Tibial nerve (tissue), 4 donors: ENCODE data around the gene EMILIN2.

Source experiments
- CTCF ChIP-seq, 5 experiments: fragments of 200-600 bp in 3 of 5; fragments of 450-650 bp in 2 of 5; sonication (generic) in 3 of 5; IDR thresholded peaks; one replicate each; pipeline ENCODE4 v1.5.1; 2016 to 2019; ENCODE audit warnings: antibody characterized with exemption in 5 of 5, mild to moderate bottlenecking in 3 of 5, moderate library complexity in 2 of 5
- EP300 ChIP-seq, 2 donors: sonication (generic); formaldehyde crosslinking; IDR thresholded peaks; one replicate each; pipeline ENCODE4 v1.6.1; 2017; ENCODE audit warnings: antibody characterized with exemption in 2 of 2, mild to moderate bottlenecking in 1 of 2

DNA sequence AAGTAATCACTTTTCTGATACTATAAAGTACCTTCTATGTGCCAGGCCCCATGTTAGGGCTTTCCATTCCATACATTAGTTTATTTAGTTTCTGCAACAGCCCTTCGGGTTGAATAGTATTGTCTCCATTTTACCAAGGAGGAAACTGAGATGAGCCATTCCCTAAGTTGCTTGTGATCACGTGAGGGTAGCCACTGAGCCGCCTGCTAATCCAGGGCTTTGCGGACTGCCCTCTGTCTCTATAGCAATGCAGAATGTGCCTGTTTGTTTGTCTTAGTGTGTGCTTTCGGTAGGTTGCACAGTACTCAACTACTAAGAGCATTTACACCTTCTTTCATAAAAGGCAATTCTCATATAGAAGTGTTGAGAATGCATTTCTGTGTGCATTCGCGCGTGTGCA is 5.0 kb downstream of the EMILIN2 start:
- TF ChIP-seq CTCF (IDR thresholded peaks at IDR 0.05) (no peak), EP300 (IDR thresholded peaks at IDR 0.05) (no peak)
